OCI-LY3 (cell line): ENCODE measurements around the gene VGLL3.

Experiments used
- CTCF ChIP-seq: fragments of 200-600, 300-600 bp; sonication (generic); IDR thresholded peaks from 2 replicates; pipeline ENCODE4 v1.5.1; 2014; ENCODE audit warnings: antibody characterized with exemption, low read length, low read depth
- EZH2phosphoT487 ChIP-seq: fragments of 200-600 bp; shearing (Covaris generic); IDR thresholded peaks from 2 replicates; pipeline ENCODE4 v1.6.1; 2018; ENCODE audit warnings: antibody characterized with exemption, mixed run types, low read depth

GRCh38 chr3:86958534-86958933 lies 32.4 kb downstream of the VGLL3 start:
- TF ChIP-seq CTCF = no peak
- TF ChIP-seq EZH2phosphoT487 = no peak
